ENCODE measurements around the gene UVSSA.

The UVSSA gene

GRCh38 chr4:1337951-1338751 lies 8.9 kb upstream of the UVSSA start:
- no peak overlapping the region for H3K27ac ChIP-seq
- TF ChIP-seq ZFX (IDR thresholded peaks at IDR 0.05; ENCODE audit: borderline replicate concordance) (no peak), CTCF (IDR thresholded peaks at IDR 0.05) (no peak)

GRCh38 chr4:1338752-1339414 lies 8.1 kb upstream of the UVSSA start:
- TF ChIP-seq CTCF (IDR thresholded peaks at IDR 0.05) = no peak
- TF ChIP-seq ZFX (IDR thresholded peaks at IDR 0.05; ENCODE audit: borderline replicate concordance) = no peak
- H3K27ac ChIP-seq = no peak overlapping the region

DNA sequence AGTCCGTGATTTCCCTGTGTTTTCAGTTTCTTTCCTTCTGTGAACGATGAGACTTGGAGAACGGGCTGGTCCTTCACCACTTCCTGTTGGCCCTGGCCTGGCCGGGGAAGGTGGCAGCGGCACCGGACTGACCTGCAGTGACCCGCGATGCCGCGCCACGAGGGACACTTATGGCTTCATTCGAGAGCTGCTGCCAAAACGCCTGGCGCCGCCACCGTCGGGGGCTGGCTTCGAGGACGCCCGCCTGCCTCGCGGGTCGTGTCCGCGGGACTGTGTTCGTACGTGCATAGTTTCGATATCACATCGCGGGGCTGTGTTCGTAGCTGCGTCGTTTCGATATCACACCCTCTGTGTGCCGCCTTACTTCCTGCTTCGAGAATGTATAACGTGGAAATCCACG lies 7.5 kb upstream of the UVSSA start:
- no peak overlapping the region for H3K27ac ChIP-seq
- TF ChIP-seq CTCF (IDR thresholded peaks at IDR 0.05) = no peak
- TF ChIP-seq ZFX (IDR thresholded peaks at IDR 0.05; ENCODE audit: borderline replicate concordance) = no peak

- H3K27ac ChIP-seq = no peak overlapping the region
- TF ChIP-seq CTCF (IDR thresholded peaks at IDR 0.05) (no peak), ZFX (IDR thresholded peaks at IDR 0.05; ENCODE audit: borderline replicate concordance) (no peak)
Measured at GRCh38 chr4:1340181-1340747, 6.7 kb upstream of the UVSSA start.

GRCh38 chr4:1340861-1341260 lies 6.1 kb upstream of the UVSSA start:
- TF ChIP-seq CTCF (IDR thresholded peaks at IDR 0.05) (no peak), ZFX (IDR thresholded peaks at IDR 0.05; ENCODE audit: borderline replicate concordance) (no peak)
- H3K27ac ChIP-seq = no peak overlapping the region

GRCh38 chr4:1342003-1342402 lies 5.0 kb upstream of the UVSSA start:
- no peak overlapping the region for H3K27ac ChIP-seq
- TF ChIP-seq CTCF (IDR thresholded peaks at IDR 0.05) = no peak
- TF ChIP-seq ZFX (IDR thresholded peaks at IDR 0.05; ENCODE audit: borderline replicate concordance) = no peak

DNA sequence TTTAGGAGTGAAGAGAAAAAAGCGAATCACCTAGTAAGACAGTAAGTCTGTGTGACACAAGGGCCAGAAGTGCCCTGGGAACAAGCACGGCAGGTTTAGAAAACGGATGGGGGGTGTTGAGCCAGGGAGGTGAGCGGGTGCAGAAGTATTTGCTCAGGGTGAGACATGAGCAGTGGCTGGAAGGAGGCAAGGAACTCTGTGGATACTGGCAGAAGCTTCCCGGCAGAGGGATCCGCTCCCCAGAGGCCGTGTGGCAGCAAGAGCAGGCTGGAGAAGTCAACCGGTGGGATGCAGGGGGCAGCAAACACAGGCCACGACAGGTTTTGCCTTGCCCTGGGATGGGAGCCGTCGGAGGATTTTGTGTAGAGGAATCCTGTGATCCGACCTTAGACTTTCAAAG lies 2.3 kb upstream of the UVSSA start:
- TF ChIP-seq CTCF (IDR thresholded peaks at IDR 0.05) (no peak), ZFX (IDR thresholded peaks at IDR 0.05; ENCODE audit: borderline replicate concordance) (no peak)
- no peak overlapping the region for H3K27ac ChIP-seq
